ENCODE results near the gene EDRF1. TPM values are rescaled to one million over a fixed set of nuclear protein-coding genes. Genes with fewer than 3 reads are reported as not detected.

EDRF1 gene
- total RNA-seq, 2 donors from 2014 or later, result 13.5 to 16.8 TPM

GRCh38 chr10:125779403-125780327 lies 60.2 kb downstream of the EDRF1 start:
- no peak for DNase-seq (ENCODE audit: low spot score)

GRCh38 chr10:125781374-125781773 lies 61.9 kb downstream of the EDRF1 start:
- DNase-seq (ENCODE audit: low spot score), result no peak
- intact Hi-C loops (cut with DNase I), result no loop called here

More at GRCh38 chr10:125779403-125780327, 60.2 kb downstream of the EDRF1 start:
- intact Hi-C loops (cut with DNase I), result no loop called here

GRCh38 chr10:125782054-125782453 lies 62.5 kb downstream of the EDRF1 start:
- intact Hi-C loops (cut with DNase I), result no loop called here
- no peak for DNase-seq (ENCODE audit: low spot score)

GRCh38 chr10:125782616-125783015 lies 63.1 kb downstream of the EDRF1 start:
- no peak for DNase-seq (ENCODE audit: low spot score)
- intact Hi-C loops (cut with DNase I), result no loop called here

GRCh38 chr10:125783408-125783807 lies 63.9 kb downstream of the EDRF1 start:
- intact Hi-C loops (cut with DNase I), result no loop called here
- no peak for DNase-seq (ENCODE audit: low spot score)

GRCh38 chr10:125783957-125784356 lies 64.4 kb downstream of the EDRF1 start:
- intact Hi-C loops (cut with DNase I), result no loop called here
- DNase-seq (ENCODE audit: low spot score), result no peak

GRCh38 chr10:125785791-125786190 lies 66.3 kb downstream of the EDRF1 start:
- intact Hi-C loops (cut with DNase I), result no loop called here
- no peak for DNase-seq (ENCODE audit: low spot score)

GRCh38 chr10:125788156-125789034 lies 68.9 kb downstream of the EDRF1 start:
- intact Hi-C loops (cut with DNase I), result no loop called here
- no peak for DNase-seq (ENCODE audit: low spot score)

GRCh38 chr10:125792342-125793300 lies 73.1 kb downstream of the EDRF1 start:
- no peak for DNase-seq (ENCODE audit: low spot score)
- intact Hi-C loops (cut with DNase I), result no loop called here

GRCh38 chr10:125795128-125795527 lies 75.6 kb downstream of the EDRF1 start:
- no peak for DNase-seq (ENCODE audit: low spot score)
- intact Hi-C loops (cut with DNase I), result no loop called here

GRCh38 chr10:125795637-125796190 lies 76.2 kb downstream of the EDRF1 start:
- intact Hi-C loops (cut with DNase I), result no loop called here
- no peak for DNase-seq (ENCODE audit: low spot score)

- DNase-seq (ENCODE audit: low spot score), result no peak
- intact Hi-C loops (cut with DNase I), result no loop called here
Measured at GRCh38 chr10:125797424-125797823, 77.9 kb downstream of the EDRF1 start.

- intact Hi-C loops (cut with DNase I), result no loop called here
- no peak for DNase-seq (ENCODE audit: low spot score)
Measured at GRCh38 chr10:125797994-125798662, 78.6 kb downstream of the EDRF1 start.

- no peak for DNase-seq (ENCODE audit: low spot score)
- intact Hi-C loops (cut with DNase I), result no loop called here
Measured at GRCh38 chr10:125799451-125800182, 80.1 kb downstream of the EDRF1 start.

- DNase-seq (ENCODE audit: low spot score), result no peak
- intact Hi-C loops (cut with DNase I), result no loop called here
Measured at GRCh38 chr10:125801574-125801973, 82.1 kb downstream of the EDRF1 start.

- intact Hi-C loops (cut with DNase I), result no loop called here
- DNase-seq (ENCODE audit: low spot score), result no peak
Measured at GRCh38 chr10:125802131-125802530, 82.6 kb downstream of the EDRF1 start.

- DNase-seq (ENCODE audit: low spot score), result no peak
- intact Hi-C loops (cut with DNase I), result no loop called here
Measured at GRCh38 chr10:125802739-125803138, 83.2 kb downstream of the EDRF1 start.

GRCh38 chr10:125808047-125808446 lies 88.5 kb downstream of the EDRF1 start:
- DNase-seq (ENCODE audit: low spot score), result no peak
- intact Hi-C loops (cut with DNase I), result no loop called here

Data from posterior vena cava (tissue), 2 donors.